T-cell (primary cell): ENCODE measurements around the gene KIF5C. TPM values are rescaled to one million over a fixed set of nuclear protein-coding genes. Genes with fewer than 3 reads are reported as not detected.

ENCODE experiments used
- ATAC-seq, 4 experiments: fragments of 200-7000 bp in 3 of 4; fragments of 150-1000 bp in 1 of 4; cut with Tn5 transposase; replicated peaks in 1 of 4; 1 replicate in 3 of 4; 2 replicates in 1 of 4; pipeline ENCODE4 v1.10.0; 2021; ENCODE audit warnings: moderate library complexity in 3 of 4, mild to moderate bottlenecking in 2 of 4, moderate number of reproducible peaks in 1 of 4
- CTCF ChIA-PET, 2 donors: fragments of 300-600 bp; sonication (Branson Sonifier 250); formaldehyde crosslinking; loops; one replicate each; lab custom pipeline; 2022; ENCODE audit warnings: antibody characterized with exemption in 2 of 2; lab: Charles Lee
- POLR2A ChIA-PET, 2 donors: fragments of 300-600 bp; sonication (Branson Sonifier 250); formaldehyde crosslinking; loops; one replicate each; lab custom pipeline; 2022; ENCODE audit warnings: antibody characterized with exemption in 2 of 2; lab: Charles Lee
- DNase-seq, 35 experiments: peaks; one replicate each; pipeline versions ENCODE4 v3.0.0 to v3.0.0-alpha.2; 2013 to 2023
- H3K27ac ChIP-seq: one replicate; pipeline ENCODE4 v1.5.1; 2013; ENCODE audit warnings: low read length
- H3K27me3 ChIP-seq, 2 experiments: replicated peaks in 1 of 2; 1 replicate in 1 of 2; 2 replicates in 1 of 2; pipeline versions ENCODE4 v1.6.1 to v1.7.0; 2013; ENCODE audit warnings: low read length in 1 of 2, mixed read lengths in 1 of 2; ENCODE audit not compliant: control insufficient read depth in 2 of 2, insufficient read depth in 2 of 2; ENCODE audit errors: extremely low read depth in 1 of 2
- H3K36me3 ChIP-seq, 2 donors: 1 replicate in 1 of 2; 2 replicates in 1 of 2; pipeline versions ENCODE4 v1.6.1 to v1.7.0; 2013; ENCODE audit warnings: low read length in 1 of 2; ENCODE audit not compliant: control insufficient read depth in 2 of 2, insufficient read depth in 1 of 2; ENCODE audit errors: extremely low read depth in 1 of 2
- H3K4me1 ChIP-seq, 2 experiments: 1 replicate in 1 of 2; 2 replicates in 1 of 2; pipeline versions ENCODE4 v1.6.1 to v1.7.0; 2013; ENCODE audit warnings: low read length in 2 of 2, mixed read lengths in 1 of 2; ENCODE audit not compliant: insufficient read depth in 2 of 2, control insufficient read depth in 1 of 2; ENCODE audit errors: extremely low read depth in 1 of 2
- H3K4me3 ChIP-seq, 2 donors: 1 replicate in 1 of 2; 2 replicates in 1 of 2; pipeline versions ENCODE4 v1.5.1 to v1.7.0; 2013; ENCODE audit warnings: mild to moderate bottlenecking in 2 of 2, low read length in 1 of 2, moderate library complexity in 1 of 2; ENCODE audit not compliant: control insufficient read depth in 1 of 2; ENCODE audit errors: extremely low read depth in 1 of 2
- H3K9me3 ChIP-seq: 2 replicates; pipeline ENCODE4 v1.7.0; 2013
- H3K27ac Mint-ChIP-seq, 2 donors: one replicate each; pipeline ENCODE4 v1.8.0; 2020 to 2021; ENCODE audit warnings: mild to moderate bottlenecking in 2 of 2, mixed read lengths in 2 of 2
- H3K27me3 Mint-ChIP-seq, 2 donors: one replicate each; pipeline ENCODE4 v1.8.0; 2021 to 2022; ENCODE audit warnings: mixed read lengths in 2 of 2
- H3K36me3 Mint-ChIP-seq: one replicate; pipeline ENCODE4 v1.8.0; 2021; ENCODE audit warnings: mixed read lengths
- H3K4me1 Mint-ChIP-seq, 3 donors: one replicate each; pipeline ENCODE4 v1.8.0; 2020 to 2022; ENCODE audit warnings: mixed read lengths in 3 of 3, mild to moderate bottlenecking in 1 of 3
- H3K4me3 Mint-ChIP-seq, 3 donors: one replicate each; pipeline ENCODE4 v1.8.0; 2020 to 2022; ENCODE audit warnings: mild to moderate bottlenecking in 3 of 3, mixed read lengths in 3 of 3, moderate library complexity in 3 of 3
- H3K9me3 Mint-ChIP-seq, 3 donors: one replicate each; pipeline ENCODE4 v1.8.0; 2020 to 2022; ENCODE audit warnings: mixed read lengths in 3 of 3
- WGBS: methylation state at CpG from one replicate; pipeline ENCODE4 v1.1.5; 2013; ENCODE audit warnings: missing lambda C conversion rate; ENCODE audit not compliant: insufficient coverage; 5-methylcytosine and 5-hydroxymethylcytosine counted together
- total RNA-seq, 35 experiments: library from RNA in 6 of 35; stranded (reverse) in 6 of 35; fragments of 120-200 nt in 1 of 35; gene quantifications; one replicate each; pipeline versions ENCODE4 v1.2.1 to v1.2.4 and lab custom pipeline; 2013 to 2026

The KIF5C gene
- total RNA-seq (10 to 100 TPM in 3 of 5 donors, 1 to 10 TPM in 2; 9.4 to 17.0 (median 14.7) TPM), total RNA-seq (lab: John Stamatoyannopoulos, UW) (15.1 to 66.0 (median 40.3) reads per million in 29 experiments)
- total RNA-seq (2013) = 9.3 TPM

GRCh38 chr2:148874868-148875341, at the start of gene KIF5C:
TSS of gene KIF5C (plus strand) at chr2:148875227. CDS start at chr2:148875618, 391 bp downstream.
- peaks cover 13 to 23% of the 10 kb centered on the region in 2 experiments for H3K27me3 ChIP-seq
- CTCF ChIA-PET = no interaction called here
- H3K9me3 ChIP-seq = no peaks in the 10 kb centered on the region
- H3K4me1 Mint-ChIP-seq = peaks cover 8 to 21% (median 17%) of the 10 kb centered on the region in 3 donors
- H3K27ac ChIP-seq = no peak within 1 kb of the TSS
- POLR2A ChIA-PET = no interaction called here
- no peaks in the 10 kb centered on the region for H3K9me3 Mint-ChIP-seq
- no peaks in the 10 kb centered on the region for H3K36me3 ChIP-seq
- peak within 1 kb of the TSS; percentile 62 to 69 for H3K4me3 ChIP-seq
- under 1% methylated on average over 39 of the region's 39 CpGs for WGBS
- peak within 1 kb of the TSS; percentile 84 to 86 (median 85) for H3K4me3 Mint-ChIP-seq
- peak within 1 kb of the TSS in 1 of 2 donors; percentile 71 for H3K27ac Mint-ChIP-seq
- H3K36me3 Mint-ChIP-seq = no peaks in the 10 kb centered on the region
- peaks cover 17 to 28% of the 10 kb centered on the region in 2 donors for H3K27me3 Mint-ChIP-seq
- peak; percentile 70 to 91 (median 81) for DNase-seq
- H3K4me1 ChIP-seq = peaks cover 7 to 24% of the 10 kb centered on the region in 2 experiments
- peak; percentile 91 to 94 (median 92) for ATAC-seq

GRCh38 chr2:148826791-148827190, 48.2 kb upstream of the KIF5C start:
- ChIA-PET POLR2A (no interaction called here), CTCF (no interaction called here)
- Mint-ChIP-seq H3K4me3 (no peak overlapping the region), H3K9me3 (no peaks in the 10 kb centered on the region), H3K27ac (no peak overlapping the region), H3K27me3 (peaks cover 0 to 9% of the 10 kb centered on the region in 2 donors), H3K36me3 (no peaks in the 10 kb centered on the region), H3K4me1 (no peaks in the 10 kb centered on the region)
- no peak overlapping the region for H3K27ac ChIP-seq
- no peaks in the 10 kb centered on the region for H3K9me3 ChIP-seq
- H3K4me1 ChIP-seq = no peaks in the 10 kb centered on the region
- ATAC-seq (no peak), DNase-seq (no peak)
- H3K36me3 ChIP-seq = no peaks in the 10 kb centered on the region
- H3K4me3 ChIP-seq = no peak overlapping the region
- H3K27me3 ChIP-seq = peaks cover 0 to 3% of the 10 kb centered on the region in 2 experiments

- Mint-ChIP-seq H3K27me3 (peaks cover 0 to 11% of the 10 kb centered on the region in 2 donors), H3K4me3 (no peak overlapping the region), H3K36me3 (no peaks in the 10 kb centered on the region), H3K27ac (no peak overlapping the region), H3K4me1 (no peaks in the 10 kb centered on the region), H3K9me3 (no peaks in the 10 kb centered on the region)
- H3K9me3 ChIP-seq = no peaks in the 10 kb centered on the region
- ChIA-PET CTCF (no interaction called here), POLR2A (no interaction called here)
- H3K27me3 ChIP-seq = peaks cover 0 to 3% of the 10 kb centered on the region in 2 experiments
- H3K4me1 ChIP-seq = no peaks in the 10 kb centered on the region
- DNase-seq (no peak), ATAC-seq (no peak)
- no CpG with 5 or more reads among the region's 2 CpGs for WGBS
- no peak overlapping the region for H3K27ac ChIP-seq
- no peaks in the 10 kb centered on the region for H3K36me3 ChIP-seq
- no peak overlapping the region for H3K4me3 ChIP-seq
These were observed 46.1 kb upstream of the KIF5C start for GRCh38 chr2:148828941-148829340.

- H3K4me1 Mint-ChIP-seq = no peaks in the 10 kb centered on the region
- ATAC-seq (no peak), DNase-seq (no peak)
- POLR2A ChIA-PET = no interaction called here
- H3K27ac Mint-ChIP-seq = no peak overlapping the region
- peaks cover 0 to 10% of the 10 kb centered on the region in 2 donors for H3K27me3 Mint-ChIP-seq
- no peaks in the 10 kb centered on the region for H3K36me3 ChIP-seq
- WGBS = no CpG with 5 or more reads among the region's 3 CpGs
- no peak overlapping the region for H3K27ac ChIP-seq
- H3K4me1 ChIP-seq = no peaks in the 10 kb centered on the region
- no peaks in the 10 kb centered on the region for H3K36me3 Mint-ChIP-seq
- H3K27me3 ChIP-seq = peaks cover 0 to 4% of the 10 kb centered on the region in 2 experiments
- CTCF ChIA-PET = no interaction called here
- no peaks in the 10 kb centered on the region for H3K9me3 Mint-ChIP-seq
- H3K4me3 Mint-ChIP-seq = no peak overlapping the region
- H3K4me3 ChIP-seq = no peak overlapping the region
- H3K9me3 ChIP-seq = no peaks in the 10 kb centered on the region
These were observed 45.4 kb upstream of the KIF5C start for GRCh38 chr2:148829618-148830017.

- no peak overlapping the region for H3K4me3 ChIP-seq
- Mint-ChIP-seq H3K4me3 (no peak overlapping the region), H3K27me3 (peaks cover 12% of the 10 kb centered on the region in 2 donors), H3K9me3 (no peaks in the 10 kb centered on the region), H3K4me1 (no peaks in the 10 kb centered on the region), H3K27ac (no peak overlapping the region), H3K36me3 (no peaks in the 10 kb centered on the region)
- no peaks in the 10 kb centered on the region for H3K36me3 ChIP-seq
- ChIA-PET CTCF (no interaction called here), POLR2A (no interaction called here)
- ATAC-seq (no peak), DNase-seq (no peak)
- H3K27ac ChIP-seq = no peak overlapping the region
- WGBS = 81% methylated on average over 3 of the region's 7 CpGs
- H3K27me3 ChIP-seq = peaks cover 0 to 10% of the 10 kb centered on the region in 2 experiments
- H3K4me1 ChIP-seq = no peaks in the 10 kb centered on the region
- no peaks in the 10 kb centered on the region for H3K9me3 ChIP-seq
These were observed 42.4 kb upstream of the KIF5C start for GRCh38 chr2:148832637-148833036.

- ChIA-PET CTCF (no interaction called here), POLR2A (no interaction called here)
- Histone ChIP-seq H3K9me3 (no peaks in the 10 kb centered on the region), H3K4me3 (no peak overlapping the region), H3K27me3 (no peaks in the 10 kb centered on the region), H3K36me3 (no peaks in the 10 kb centered on the region), H3K4me1 (no peaks in the 10 kb centered on the region), H3K27ac (no peak overlapping the region)
- DNase-seq = no peak
- WGBS = no CpG with 5 or more reads among the region's 4 CpGs
- Mint-ChIP-seq H3K36me3 (no peaks in the 10 kb centered on the region), H3K4me1 (no peaks in the 10 kb centered on the region), H3K4me3 (no peak overlapping the region), H3K27me3 (peaks cover 2 to 9% of the 10 kb centered on the region in 2 donors), H3K9me3 (peaks cover 4 to 9% (median 8%) of the 10 kb centered on the region in 3 donors), H3K27ac (no peak overlapping the region)
- ATAC-seq = no peak
These were observed 33.0 kb upstream of the KIF5C start for GRCh38 chr2:148842050-148842449.
